ENCODE data around the gene LRPAP1. TPM values are rescaled to one million over a fixed set of nuclear protein-coding genes. Genes with fewer than 3 reads are reported as not detected.
"Not testable (repeated sequence)": the region's sequence is repeated elsewhere in the genome, so short reads cannot be mapped to it uniquely, and the experiment has no call there.

Gene LRPAP1
- total RNA-seq, 1 experiment from 2014 or later = 109 TPM

DNA sequence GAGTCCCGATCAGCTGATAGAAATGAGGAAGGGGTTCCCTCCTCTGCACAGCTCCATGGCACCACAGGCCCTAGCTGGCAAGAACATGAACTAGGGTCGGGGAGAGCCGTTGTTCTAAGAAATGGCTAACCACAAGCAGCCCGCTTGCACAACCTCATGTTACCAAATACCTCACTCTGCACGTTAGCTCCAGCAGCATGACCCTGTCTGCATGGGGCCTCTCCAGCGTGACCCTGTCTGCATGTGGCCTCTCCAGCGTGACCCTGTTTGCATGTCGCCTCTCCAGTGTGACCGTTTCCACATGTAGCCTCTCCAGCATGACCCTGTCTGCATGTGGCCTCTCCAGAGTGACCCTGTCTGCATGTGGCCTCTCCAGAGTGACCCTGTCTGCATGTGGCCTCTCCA, 24.9 kb upstream of the LRPAP1 start:
- H3K4me2 ChIP-seq (ENCODE audit: low read length); H3K79me2 ChIP-seq (ENCODE audit: insufficient read depth, low read length); H3K36me3 ChIP-seq (ENCODE audit: control insufficient read depth in 1 of 2, insufficient read depth in 2 of 2, low read length in 2 of 2); H2AFZ ChIP-seq (ENCODE audit: low read depth, low read length, poor library complexity, severe bottlenecking); RAD21 ChIA-PET (ENCODE audit: low non-redundant PET in 1 of 2, low total read pairs in 2 of 2, uncharacterized antibody in 2 of 2, unreplicated experiment in 2 of 2); H3K9me3 ChIP-seq (ENCODE audit: control insufficient read depth in 1 of 2, insufficient read depth in 1 of 2, low read depth in 1 of 2, low read length in 2 of 2); H3K9ac ChIP-seq (ENCODE audit: low read length); H3K4me1 ChIP-seq (ENCODE audit: control insufficient read depth in 1 of 2, insufficient read depth in 2 of 2, low read length in 2 of 2); BruUV-seq (replicated peaks); H3K27me3 ChIP-seq (ENCODE audit: insufficient read depth, low read length); intact Hi-C loops (cut with micrococcal nuclease); H3K27ac ChIP-seq (ENCODE audit: low read depth, low read length); ATAC-seq; H4K20me1 ChIP-seq (ENCODE audit: insufficient read depth); DNase-seq (ENCODE audit: low read depth, low spot score); CTCF ChIA-PET; H3K9me2 ChIP-seq (ENCODE audit: insufficient read depth); H3K4me3 ChIP-seq (replicated peaks in 1 of 2; ENCODE audit: low read depth in 1 of 2, low read length in 2 of 2); POLR2A ChIA-PET: not testable (repeated sequence)

DNA sequence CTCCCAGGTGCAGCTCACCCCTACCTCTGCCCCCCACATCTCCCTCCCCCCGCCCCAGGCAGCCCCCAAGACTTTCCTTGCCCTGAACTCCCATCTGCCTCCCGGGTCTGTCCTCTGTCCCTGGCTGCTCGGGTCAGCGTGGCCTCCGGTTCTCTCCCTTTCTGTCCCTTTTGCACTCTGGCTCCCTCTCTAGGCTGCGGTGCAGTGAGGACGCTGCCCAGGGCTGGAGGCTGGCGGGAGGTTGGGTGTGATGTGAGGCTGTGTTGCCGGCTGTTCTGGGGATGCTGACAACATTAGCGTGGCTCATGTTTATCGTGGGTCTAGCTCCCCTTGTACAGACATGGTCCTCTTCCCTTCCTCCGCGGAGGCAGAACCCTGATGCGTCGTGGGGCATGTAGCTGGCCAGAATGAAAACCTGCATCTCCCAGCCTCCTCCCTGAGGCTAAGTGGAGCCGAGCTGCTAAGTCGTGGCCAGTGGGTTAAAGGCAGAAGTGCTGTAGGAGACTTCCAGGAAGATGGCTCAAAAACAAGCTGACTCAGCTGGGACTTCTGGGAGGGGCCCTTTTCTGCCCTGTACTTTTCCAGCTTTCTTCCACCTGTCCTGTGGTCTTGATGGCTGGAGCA, 24.1 kb upstream of the LRPAP1 start:
- peak; percentile 98 for ATAC-seq
- H3K9ac ChIP-seq (ENCODE audit: low read length); H2AFZ ChIP-seq (ENCODE audit: low read depth, low read length, poor library complexity, severe bottlenecking); H3K4me3 ChIP-seq (replicated peaks in 1 of 2; ENCODE audit: low read depth in 1 of 2, low read length in 2 of 2); POLR2A ChIA-PET; H3K27me3 ChIP-seq (ENCODE audit: insufficient read depth, low read length); BruUV-seq (replicated peaks); H3K9me2 ChIP-seq (ENCODE audit: insufficient read depth); H4K20me1 ChIP-seq (ENCODE audit: insufficient read depth); H3K27ac ChIP-seq (ENCODE audit: low read depth, low read length); H3K36me3 ChIP-seq (ENCODE audit: control insufficient read depth in 1 of 2, insufficient read depth in 2 of 2, low read length in 2 of 2); CTCF ChIA-PET; RAD21 ChIA-PET (ENCODE audit: low non-redundant PET in 1 of 2, low total read pairs in 2 of 2, uncharacterized antibody in 2 of 2, unreplicated experiment in 2 of 2); H3K79me2 ChIP-seq (ENCODE audit: insufficient read depth, low read length); H3K9me3 ChIP-seq (ENCODE audit: control insufficient read depth in 1 of 2, insufficient read depth in 1 of 2, low read depth in 1 of 2, low read length in 2 of 2); H3K4me1 ChIP-seq (ENCODE audit: control insufficient read depth in 1 of 2, insufficient read depth in 2 of 2, low read length in 2 of 2); intact Hi-C loops (cut with micrococcal nuclease): not testable (repeated sequence)
- H3K4me2 ChIP-seq (ENCODE audit: low read length) = 0 out of 2 replicates have a peak overlapping the region, but pooled peaks have one; percentile 5
- peak; percentile 7 for DNase-seq (ENCODE audit: low read depth, low spot score)
- TF ChIP-seq, protein P1, sequence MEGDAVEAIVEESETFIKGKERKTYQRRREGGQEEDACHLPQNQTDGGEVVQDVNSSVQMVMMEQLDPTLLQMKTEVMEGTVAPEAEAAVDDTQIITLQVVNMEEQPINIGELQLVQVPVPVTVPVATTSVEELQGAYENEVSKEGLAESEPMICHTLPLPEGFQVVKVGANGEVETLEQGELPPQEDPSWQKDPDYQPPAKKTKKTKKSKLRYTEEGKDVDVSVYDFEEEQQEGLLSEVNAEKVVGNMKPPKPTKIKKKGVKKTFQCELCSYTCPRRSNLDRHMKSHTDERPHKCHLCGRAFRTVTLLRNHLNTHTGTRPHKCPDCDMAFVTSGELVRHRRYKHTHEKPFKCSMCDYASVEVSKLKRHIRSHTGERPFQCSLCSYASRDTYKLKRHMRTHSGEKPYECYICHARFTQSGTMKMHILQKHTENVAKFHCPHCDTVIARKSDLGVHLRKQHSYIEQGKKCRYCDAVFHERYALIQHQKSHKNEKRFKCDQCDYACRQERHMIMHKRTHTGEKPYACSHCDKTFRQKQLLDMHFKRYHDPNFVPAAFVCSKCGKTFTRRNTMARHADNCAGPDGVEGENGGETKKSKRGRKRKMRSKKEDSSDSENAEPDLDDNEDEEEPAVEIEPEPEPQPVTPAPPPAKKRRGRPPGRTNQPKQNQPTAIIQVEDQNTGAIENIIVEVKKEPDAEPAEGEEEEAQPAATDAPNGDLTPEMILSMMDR (IDR thresholded peaks at IDR 0.05 in 2 of 3, conservative IDR thresholded peaks at IDR 0.05 in 1 of 3; ENCODE audit: borderline replicate concordance in 1 of 3, insufficient read depth in 1 of 3, low read depth in 2 of 3, low read length in 2 of 3) = peak; percentile 15 to 57 (median 29); a peak in 5 of 6 replicates
- TF ChIP-seq RAD21 (IDR thresholded peaks at IDR 0.05; ENCODE audit: low read depth) = peak; percentile 45; the same call in 1 of the 2 replicates

DNA sequence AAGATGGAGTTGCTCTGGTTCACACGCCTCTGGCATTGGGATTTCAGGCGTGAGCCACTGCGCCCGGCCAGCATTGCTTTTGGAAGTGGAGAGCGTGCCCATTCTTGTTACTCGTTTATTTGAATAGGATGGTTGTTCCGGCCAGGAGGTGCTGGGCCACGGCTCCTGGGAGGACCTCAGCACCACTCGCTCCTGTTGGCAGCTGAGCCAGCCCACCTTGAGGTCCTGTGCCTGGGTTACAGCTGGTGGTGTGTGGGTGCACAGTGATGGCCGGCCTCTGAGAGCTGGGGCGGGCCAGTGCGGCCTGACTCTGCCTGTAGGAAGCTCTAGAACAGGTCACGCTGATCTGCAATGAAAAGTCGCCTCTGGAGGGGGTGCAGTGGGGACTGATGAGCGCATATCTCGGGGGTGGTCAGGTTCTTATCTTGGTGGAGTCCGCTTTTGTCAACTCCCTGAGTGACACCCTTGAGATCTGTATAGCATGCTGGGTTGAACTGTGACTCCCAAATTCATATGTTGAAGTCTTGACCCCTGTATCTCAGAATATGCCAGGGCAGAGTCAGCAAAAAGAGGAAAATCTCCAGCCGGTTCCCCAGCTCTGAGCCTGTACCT, 23.3 kb upstream of the LRPAP1 start:
- BruUV-seq (replicated peaks); intact Hi-C loops (cut with micrococcal nuclease): not testable (repeated sequence)

DNA sequence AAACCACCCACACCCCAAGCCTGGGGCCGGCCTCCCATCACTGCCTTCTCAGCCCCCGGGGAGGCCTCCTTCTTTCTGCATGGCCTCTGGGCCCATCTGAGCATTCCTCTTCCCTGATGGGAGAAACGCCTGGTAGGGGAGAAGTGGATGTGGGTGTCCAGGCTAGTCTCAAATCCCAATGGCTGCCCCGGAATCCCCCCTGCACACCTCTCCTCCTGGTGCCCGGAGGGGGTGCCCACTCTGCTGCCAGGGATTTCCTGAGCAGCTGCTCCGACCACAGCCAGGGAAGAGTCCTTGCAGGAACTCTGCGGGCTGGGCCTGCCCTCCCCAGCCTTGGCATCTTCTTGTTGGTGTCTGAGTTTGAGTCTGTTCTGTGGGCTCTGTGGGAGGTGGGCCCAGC, 19.1 kb upstream of the LRPAP1 start:
- H4K20me1 ChIP-seq (ENCODE audit: insufficient read depth); CTCF ChIA-PET; H3K27ac ChIP-seq (ENCODE audit: low read depth, low read length); H3K36me3 ChIP-seq (ENCODE audit: control insufficient read depth in 1 of 2, insufficient read depth in 2 of 2, low read length in 2 of 2); POLR2A ChIA-PET; BruUV-seq (replicated peaks); H2AFZ ChIP-seq (ENCODE audit: low read depth, low read length, poor library complexity, severe bottlenecking); ATAC-seq; DNase-seq (ENCODE audit: low read depth, low spot score); H3K9me3 ChIP-seq (ENCODE audit: control insufficient read depth in 1 of 2, insufficient read depth in 1 of 2, low read depth in 1 of 2, low read length in 2 of 2); H3K9me2 ChIP-seq (ENCODE audit: insufficient read depth); H3K27me3 ChIP-seq (ENCODE audit: insufficient read depth, low read length); H3K4me2 ChIP-seq (ENCODE audit: low read length); H3K9ac ChIP-seq (ENCODE audit: low read length); H3K79me2 ChIP-seq (ENCODE audit: insufficient read depth, low read length); H3K4me1 ChIP-seq (ENCODE audit: control insufficient read depth in 1 of 2, insufficient read depth in 2 of 2, low read length in 2 of 2); RAD21 ChIA-PET (ENCODE audit: low non-redundant PET in 1 of 2, low total read pairs in 2 of 2, uncharacterized antibody in 2 of 2, unreplicated experiment in 2 of 2); H3K4me3 ChIP-seq (replicated peaks in 1 of 2; ENCODE audit: low read depth in 1 of 2, low read length in 2 of 2); intact Hi-C loops (cut with micrococcal nuclease): not testable (repeated sequence)

More for the DNA sequence above, 23.3 kb upstream of the LRPAP1 start:
- H3K9me3 ChIP-seq (ENCODE audit: control insufficient read depth in 1 of 2, insufficient read depth in 1 of 2, low read depth in 1 of 2, low read length in 2 of 2); H3K79me2 ChIP-seq (ENCODE audit: insufficient read depth, low read length); H3K36me3 ChIP-seq (ENCODE audit: control insufficient read depth in 1 of 2, insufficient read depth in 2 of 2, low read length in 2 of 2); ATAC-seq; H3K4me3 ChIP-seq (replicated peaks in 1 of 2; ENCODE audit: low read depth in 1 of 2, low read length in 2 of 2); H3K27ac ChIP-seq (ENCODE audit: low read depth, low read length); H3K4me2 ChIP-seq (ENCODE audit: low read length); POLR2A ChIA-PET; H3K9me2 ChIP-seq (ENCODE audit: insufficient read depth); H3K9ac ChIP-seq (ENCODE audit: low read length); H4K20me1 ChIP-seq (ENCODE audit: insufficient read depth); H3K27me3 ChIP-seq (ENCODE audit: insufficient read depth, low read length); DNase-seq (ENCODE audit: low read depth, low spot score); RAD21 ChIA-PET (ENCODE audit: low non-redundant PET in 1 of 2, low total read pairs in 2 of 2, uncharacterized antibody in 2 of 2, unreplicated experiment in 2 of 2); H3K4me1 ChIP-seq (ENCODE audit: control insufficient read depth in 1 of 2, insufficient read depth in 2 of 2, low read length in 2 of 2); CTCF ChIA-PET; H2AFZ ChIP-seq (ENCODE audit: low read depth, low read length, poor library complexity, severe bottlenecking): not testable (repeated sequence)

Measured in HCT116 (cell line).